Measurements from ENCODE around the gene TIAM2.

DNA sequence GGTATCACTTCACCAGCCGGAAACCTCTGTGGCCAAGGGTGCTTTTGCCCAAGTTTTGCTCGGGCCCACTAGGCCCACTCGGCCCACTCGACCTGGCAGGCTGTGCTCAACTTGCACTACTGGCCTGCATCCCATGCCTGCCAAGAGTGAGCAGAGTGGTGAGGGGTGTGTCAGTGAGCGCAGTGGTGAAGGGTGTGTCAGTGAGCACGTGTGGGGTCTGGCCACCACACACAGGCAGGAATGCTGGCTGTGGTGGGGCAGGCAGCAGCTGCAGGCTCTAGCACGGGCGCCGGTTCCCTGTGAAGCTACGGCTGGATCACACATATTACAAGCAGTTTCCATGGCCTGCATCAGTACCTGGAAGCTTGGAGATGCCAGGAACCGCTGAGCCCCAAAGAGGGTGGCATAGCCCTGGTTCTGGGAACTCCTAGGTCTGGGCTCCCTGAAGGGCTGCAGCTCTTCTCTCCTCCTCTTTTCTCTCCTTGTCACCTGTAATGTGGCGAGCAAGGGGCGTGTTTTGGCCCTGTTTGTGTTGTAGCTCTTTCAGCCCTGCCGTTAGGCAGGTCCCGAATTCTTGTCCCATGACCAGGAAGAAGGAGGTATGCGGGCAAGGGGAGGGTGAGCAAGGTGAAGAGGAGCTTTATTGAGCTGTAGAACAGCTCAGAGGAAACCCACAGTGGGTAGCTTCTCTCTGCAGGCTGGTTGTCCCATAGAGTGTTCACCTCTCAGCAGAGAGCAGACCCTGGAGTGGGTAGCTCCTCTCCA is 217.7 kb downstream of the TIAM2 start:
- TF ChIP-seq POLR2A (IDR thresholded peaks at IDR 0.05; ENCODE audit: low read depth, low read length): no peak
- TF ChIP-seq POLR2AphosphoS5 (IDR thresholded peaks at IDR 0.05; ENCODE audit: low read depth, low read length): no peak

Measured in GM12892 (cell line).